Heart left ventricle (tissue), 13 donors: ENCODE measurements around the gene CSF2.

Experiments
- POLR2A ChIP-seq, 2 donors: fragments of 450-650 bp; IDR thresholded peaks; one replicate each; pipeline ENCODE4 v1.6.1; 2017; ENCODE audit warnings: antibody characterized with exemption in 2 of 2, mild to moderate bottlenecking in 2 of 2, moderate library complexity in 2 of 2
- TF ChIP-seq, protein P1 (sequence below), 12 donors: fragments of 200-600 bp; sonication (generic) in 4 of 12; IDR thresholded peaks; one replicate each; pipeline versions ENCODE4 v1.5.0 to v1.8.0; 2018 to 2022; ENCODE audit warnings: antibody characterized with exemption in 12 of 12, mild to moderate bottlenecking in 5 of 12
- donor health status: ischemic (EF 13 %, LVEDD 7.1; RV severe dilation, severe dysfunction).
- donor health status: DM: no; HTN: yes; CAD: no.
- donor health status: DM: no; HTN: no; CAD: no.
- donor health status: ischemic (EF 25% LVEDD 6.9; RV normal size, moderate dysfunction).
- donor health status: ischemic (EF 25% LVEDD 5.7; RV mildly dilated, moderate dysfunction).
- donor health status: ischemic (EF 35%, LVEDD 5.7; RV mildly dilated, moderate dysfunction).
- donor health status: nonischemic (EF 11% LVEDD 7.7; RV severe dilation, severe dysfunction).
- donor health status: DM: yes; HTN: yes; CAD: no.
- donor health status: PGD.
- donor health status: ischemic (EF 29% LVEDD 5.4; RV normal size, mild dysfunction).
- donor health status: nonischemic (EF 23%, LVEDD 6.1; RV moderate dilation, normal function).

DNA sequence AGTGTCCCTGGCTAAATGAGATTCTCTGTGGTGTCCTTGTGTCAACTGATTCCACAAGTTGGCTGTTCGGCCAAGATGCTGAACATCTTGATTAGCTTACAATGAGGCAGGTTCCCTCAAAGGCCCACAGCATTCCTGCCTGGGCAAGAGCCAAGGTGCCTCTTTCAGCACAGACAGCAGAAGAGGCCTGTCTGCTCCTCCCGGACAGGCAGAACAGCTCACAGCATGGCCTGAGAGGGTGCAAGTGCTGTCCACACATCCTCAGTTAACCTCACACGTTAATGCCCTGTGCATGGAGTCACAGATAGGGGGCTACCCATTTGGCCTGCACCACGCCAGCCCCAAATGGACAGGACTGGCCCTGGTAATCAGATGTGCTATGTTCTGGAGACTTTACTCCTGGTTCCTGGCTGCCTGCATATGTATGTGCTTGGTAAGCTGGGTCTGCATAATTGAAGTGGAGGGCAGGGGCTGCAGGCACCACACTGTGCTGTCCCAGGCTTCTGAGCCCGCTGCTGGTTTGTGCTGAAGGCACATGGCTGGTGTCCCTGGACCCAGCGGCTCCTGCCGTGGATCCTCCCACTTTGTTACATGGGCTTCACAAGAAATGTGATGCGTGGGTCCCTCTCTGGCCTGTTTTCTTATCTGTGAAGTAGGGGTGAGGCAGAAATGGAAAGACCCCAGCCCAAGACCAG, 8.9 kb downstream of the CSF2 start:
- TF ChIP-seq, protein P1, sequence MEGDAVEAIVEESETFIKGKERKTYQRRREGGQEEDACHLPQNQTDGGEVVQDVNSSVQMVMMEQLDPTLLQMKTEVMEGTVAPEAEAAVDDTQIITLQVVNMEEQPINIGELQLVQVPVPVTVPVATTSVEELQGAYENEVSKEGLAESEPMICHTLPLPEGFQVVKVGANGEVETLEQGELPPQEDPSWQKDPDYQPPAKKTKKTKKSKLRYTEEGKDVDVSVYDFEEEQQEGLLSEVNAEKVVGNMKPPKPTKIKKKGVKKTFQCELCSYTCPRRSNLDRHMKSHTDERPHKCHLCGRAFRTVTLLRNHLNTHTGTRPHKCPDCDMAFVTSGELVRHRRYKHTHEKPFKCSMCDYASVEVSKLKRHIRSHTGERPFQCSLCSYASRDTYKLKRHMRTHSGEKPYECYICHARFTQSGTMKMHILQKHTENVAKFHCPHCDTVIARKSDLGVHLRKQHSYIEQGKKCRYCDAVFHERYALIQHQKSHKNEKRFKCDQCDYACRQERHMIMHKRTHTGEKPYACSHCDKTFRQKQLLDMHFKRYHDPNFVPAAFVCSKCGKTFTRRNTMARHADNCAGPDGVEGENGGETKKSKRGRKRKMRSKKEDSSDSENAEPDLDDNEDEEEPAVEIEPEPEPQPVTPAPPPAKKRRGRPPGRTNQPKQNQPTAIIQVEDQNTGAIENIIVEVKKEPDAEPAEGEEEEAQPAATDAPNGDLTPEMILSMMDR (IDR thresholded peaks at IDR 0.05) = no peak
- no peak for TF ChIP-seq POLR2A (IDR thresholded peaks at IDR 0.05)
